HG03280 (cell line): Measurements from ENCODE around the gene DSP.

Source experiments
- ATAC-seq: cut with Tn5 transposase; IDR thresholded peaks from one replicate; pipeline ENCODE4 v1.9.1; 2021; ENCODE audit warnings: mild to moderate bottlenecking, moderate library complexity; ENCODE audit not compliant: unreplicated experiment

DSP gene

DNA sequence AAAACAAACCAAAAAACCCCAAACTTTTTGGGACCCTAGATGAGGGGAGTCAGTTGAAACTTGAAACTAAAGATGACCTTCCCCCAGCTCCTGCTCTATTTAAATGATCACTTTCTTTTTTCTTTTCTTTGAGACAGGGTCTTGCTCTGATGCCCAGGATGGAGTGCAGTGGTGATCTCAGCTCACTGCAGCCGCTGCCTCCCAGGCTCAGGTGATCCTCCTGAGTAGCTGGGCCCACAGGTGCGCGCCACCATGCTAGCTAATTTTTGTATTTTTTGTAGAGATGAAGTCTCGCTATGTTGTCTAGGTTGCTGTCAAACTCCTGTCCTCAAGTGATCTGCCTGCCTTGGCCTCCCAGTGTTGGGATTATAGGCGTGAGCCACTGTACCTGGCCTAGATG, 7.3 kb upstream of the DSP start:
- no peak for ATAC-seq

DNA sequence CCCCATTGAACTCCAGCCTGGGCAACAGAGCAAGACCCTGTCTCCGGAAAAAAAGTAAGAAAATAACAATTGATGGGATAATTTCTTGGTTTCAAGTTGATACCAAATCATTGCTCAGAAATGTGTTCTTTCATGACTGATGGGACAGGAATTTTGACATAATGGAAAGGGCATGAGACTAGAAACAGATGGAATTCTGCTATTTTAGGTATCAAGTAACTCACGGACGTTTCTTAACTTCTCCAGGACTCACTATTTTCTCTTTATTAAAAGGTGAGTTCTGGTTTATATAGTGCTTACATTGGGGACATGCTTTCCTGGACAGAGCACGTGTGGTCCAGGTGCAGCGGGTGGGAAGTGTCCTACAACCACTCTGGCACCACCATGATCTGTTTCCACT, 6.0 kb upstream of the DSP start:
- ATAC-seq, result no peak

DNA sequence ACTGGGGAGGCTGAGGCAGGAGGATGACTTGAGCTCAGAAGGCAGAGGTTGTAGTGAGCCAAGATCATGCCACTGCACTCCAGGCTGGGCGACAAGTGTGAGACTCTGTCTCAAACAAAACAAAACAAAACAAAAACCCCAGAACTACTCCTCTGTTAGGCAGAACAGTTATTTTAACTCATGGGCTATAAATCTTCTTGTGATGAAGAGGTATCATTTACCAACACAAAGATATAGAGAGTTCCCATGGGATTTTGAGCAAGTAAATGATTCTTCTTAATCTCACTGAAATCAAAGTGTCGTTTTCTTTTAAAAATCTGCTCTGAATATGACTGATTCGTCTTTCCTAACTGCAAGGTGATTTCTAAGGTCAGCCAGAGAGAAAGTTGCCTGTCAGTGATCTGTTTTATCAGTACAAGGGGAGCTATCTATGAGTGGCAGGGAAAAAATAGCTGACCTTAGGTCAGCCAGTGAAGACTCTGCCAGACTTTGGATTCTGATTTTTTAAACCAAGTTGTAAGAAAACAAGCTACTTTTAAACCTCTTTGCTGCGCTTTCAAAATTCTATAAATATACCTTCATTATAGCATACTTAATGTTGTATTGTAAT, 3.8 kb upstream of the DSP start:
- ATAC-seq, result no peak

- no peak for ATAC-seq
Observed at GRCh38 chr6:7538484-7538883, 3.0 kb upstream of the DSP start.

DNA sequence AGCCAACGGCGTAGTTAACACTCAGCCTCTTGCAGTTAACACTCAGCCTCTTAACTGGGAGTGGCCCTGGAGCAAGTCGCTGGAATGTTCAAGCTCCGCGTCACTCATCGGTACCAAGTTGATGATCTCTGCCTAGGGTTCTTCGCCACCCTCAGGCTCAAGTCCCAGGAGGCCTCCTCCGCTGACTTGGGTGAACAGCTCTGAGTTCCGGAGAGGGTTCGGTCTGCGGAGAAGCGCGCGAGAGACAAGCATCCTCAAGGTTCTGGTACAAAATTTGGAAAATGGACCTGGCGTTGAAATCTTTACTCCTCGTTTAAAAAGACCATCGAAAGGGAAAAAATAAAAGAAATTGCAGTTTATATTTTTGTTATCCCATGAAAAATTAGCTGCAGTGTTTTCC, 876 bp upstream of the DSP start:
- no peak for ATAC-seq

- no peak for ATAC-seq
Observed at GRCh38 chr6:7542065-7542873, 798 bp downstream of the DSP start.

DNA sequence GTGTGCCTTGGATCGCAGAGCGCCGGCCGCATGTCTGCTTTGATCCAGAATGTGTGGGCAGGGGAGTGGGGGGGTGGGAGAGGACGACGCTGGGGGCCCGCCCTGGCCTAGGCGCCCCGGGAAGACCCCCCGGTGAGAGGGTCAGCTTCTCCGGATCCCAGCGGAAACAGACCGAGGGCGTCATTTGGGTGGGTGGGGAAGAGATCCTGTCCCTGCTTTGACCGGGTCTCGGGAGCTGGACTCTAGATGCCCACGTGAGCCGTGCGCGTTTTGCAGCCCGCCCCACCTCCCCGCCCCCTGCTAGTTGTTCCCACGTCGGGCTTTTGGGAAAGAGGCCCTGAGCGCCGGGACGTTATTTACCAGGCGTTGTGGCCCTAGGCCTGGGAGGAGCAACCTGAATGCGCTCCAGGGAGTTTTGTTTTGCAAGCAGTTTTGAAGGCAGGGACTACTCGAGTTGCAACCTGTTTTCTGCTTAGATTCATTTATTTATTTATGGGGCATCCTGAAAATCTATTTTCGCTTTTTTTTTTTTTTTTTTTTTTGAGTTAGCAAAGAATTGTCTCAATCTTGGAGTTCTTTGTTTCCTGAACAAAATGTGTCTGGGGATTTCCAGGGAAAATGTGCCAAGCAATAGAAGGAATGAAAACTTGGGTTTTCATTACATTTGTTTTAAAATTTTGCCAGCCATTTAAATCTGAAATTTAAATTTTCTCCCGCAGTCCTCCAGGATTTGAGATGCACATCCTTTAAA, 1.6 kb downstream of the DSP start:
- no peak for ATAC-seq

GRCh38 chr6:7543789-7544424, 2.4 kb downstream of the DSP start:
- no peak for ATAC-seq

- ATAC-seq, result no peak
Observed at GRCh38 chr6:7544597-7544996, 3.1 kb downstream of the DSP start.

GRCh38 chr6:7545316-7546019, 4.0 kb downstream of the DSP start:
- ATAC-seq, result no peak

DNA sequence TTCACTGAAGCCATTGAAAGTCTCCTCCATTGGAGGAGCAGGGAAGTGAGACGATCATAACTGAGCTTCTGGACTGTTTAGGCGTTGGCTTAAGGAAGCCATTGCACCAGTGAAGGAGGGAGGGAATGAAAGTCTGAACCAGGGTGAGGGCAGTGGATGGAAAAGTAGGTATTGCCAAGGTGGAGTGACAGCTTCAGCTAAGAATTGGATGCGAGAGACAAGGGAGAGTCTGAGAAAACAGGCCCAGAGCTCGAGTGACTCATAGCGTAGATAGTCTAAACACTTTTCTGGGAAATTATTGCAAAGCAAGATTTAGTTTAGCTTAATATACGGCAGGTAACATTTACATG, 4.5 kb downstream of the DSP start:
- no peak for ATAC-seq

DNA sequence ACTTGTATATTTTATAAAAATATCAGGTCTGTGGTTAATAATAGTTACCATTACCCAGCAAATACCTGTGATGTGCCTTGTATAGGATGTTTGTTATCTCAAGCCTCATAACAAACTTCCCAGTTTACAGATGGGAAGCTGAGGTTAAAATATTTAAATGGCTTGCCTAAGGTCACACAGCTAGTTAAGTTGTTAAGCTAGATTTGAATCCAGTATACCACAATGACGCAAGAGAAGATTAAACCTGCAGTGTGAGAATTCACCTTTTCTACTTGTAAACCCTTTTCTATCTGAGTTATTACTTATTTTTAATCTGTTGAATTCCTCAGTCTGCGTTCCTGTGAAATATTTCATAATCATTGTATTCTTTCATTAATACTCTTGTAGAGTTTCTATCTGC, 4.9 kb downstream of the DSP start:
- no peak for ATAC-seq

- ATAC-seq, result no peak
Observed at GRCh38 chr6:7546896-7547295, 5.4 kb downstream of the DSP start.

- ATAC-seq, result no peak
Observed at GRCh38 chr6:7547315-7547714, 5.8 kb downstream of the DSP start.

DNA sequence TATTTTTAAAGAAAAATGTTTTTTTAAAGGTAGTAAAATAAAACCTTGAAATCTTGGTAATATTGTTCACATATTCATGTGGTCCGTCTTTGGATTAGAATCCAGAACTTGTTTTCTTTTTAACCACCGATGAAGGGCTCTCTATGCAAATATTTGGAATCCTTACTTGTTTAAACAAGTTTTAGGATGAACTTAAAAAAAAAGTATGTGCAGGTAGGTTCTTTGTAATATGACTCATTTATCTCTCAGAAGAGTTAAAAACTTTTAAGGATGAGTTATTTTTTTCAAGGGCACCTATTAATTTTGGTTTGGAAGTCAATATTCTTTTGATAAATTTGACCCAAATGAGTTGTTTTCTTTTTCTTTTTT, 8.9 kb downstream of the DSP start:
- ATAC-seq, result no peak

DNA sequence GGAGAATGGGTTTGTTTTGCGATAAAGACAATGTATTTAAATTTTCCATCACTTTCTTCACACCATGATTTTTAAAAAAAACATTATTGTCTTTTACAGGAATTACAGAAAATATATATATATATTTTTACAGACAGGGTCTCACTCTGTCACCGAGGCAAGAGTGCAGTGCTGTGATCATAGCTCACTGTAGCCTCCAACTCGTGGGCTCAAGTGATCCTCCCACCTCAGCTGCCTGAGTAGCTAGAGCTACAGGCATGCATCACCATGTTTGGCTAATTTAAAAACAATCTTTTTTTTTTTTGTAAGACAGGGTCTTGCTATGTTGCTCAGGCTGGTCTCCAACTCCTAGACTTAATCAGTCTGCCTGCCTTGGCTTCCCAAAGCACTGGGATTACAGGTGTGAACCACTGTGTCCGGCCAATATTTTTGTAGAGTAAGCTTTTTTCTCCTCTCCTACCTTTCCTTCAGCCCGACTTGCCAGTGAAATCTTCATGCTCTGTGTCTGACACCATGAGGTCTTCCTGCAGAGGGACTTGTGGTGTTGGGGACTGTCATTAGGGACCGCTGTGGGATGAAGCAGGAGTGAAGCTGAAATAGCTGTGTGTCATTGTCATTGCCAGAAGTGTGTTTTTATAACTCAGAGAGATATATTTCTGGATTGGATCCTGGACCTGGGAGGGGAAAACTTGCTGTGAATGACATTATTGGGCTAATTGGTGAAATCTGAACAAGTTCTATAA, 13.2 kb downstream of the DSP start:
- ATAC-seq, result no peak

DNA sequence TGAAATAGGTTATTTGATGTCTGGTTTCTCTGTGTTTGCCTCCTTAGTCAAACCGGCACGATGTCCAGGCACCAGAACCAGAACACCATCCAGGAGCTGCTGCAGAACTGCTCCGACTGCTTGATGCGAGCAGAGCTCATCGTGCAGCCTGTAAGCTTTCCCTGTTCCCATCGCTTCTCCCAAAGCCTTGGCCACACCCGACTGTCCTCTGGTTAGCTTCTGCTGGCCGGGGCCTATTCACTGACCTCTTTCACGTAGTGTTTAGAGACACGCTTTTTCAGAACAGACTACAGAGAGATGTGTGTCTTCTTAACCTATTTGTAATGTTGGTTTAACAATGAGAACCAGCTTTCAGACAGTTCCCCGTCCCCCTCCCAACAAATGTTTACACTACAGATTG, 14.2 kb downstream of the DSP start:
- no peak for ATAC-seq

GRCh38 chr6:7556394-7557106, 15.1 kb downstream of the DSP start:
- no peak for ATAC-seq

DNA sequence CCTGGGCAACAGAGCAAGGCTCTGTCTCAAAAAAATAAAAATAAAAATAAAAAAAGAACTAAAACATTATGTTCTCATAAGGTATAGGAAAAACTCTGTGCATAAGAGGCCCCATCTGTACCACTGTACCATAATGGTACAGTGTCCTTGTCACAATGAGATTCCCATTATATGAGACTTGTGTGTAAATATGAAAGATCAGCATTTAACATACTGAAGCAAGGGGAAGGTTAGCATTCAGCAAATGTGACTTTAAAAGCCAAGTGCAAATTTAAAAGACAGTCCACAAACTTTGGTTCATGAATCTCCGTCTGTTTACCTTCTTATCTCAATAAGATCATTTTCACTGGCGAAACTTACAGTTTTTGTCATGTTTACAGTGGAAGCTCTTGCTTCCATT, 16.2 kb downstream of the DSP start:
- no peak for ATAC-seq

DNA sequence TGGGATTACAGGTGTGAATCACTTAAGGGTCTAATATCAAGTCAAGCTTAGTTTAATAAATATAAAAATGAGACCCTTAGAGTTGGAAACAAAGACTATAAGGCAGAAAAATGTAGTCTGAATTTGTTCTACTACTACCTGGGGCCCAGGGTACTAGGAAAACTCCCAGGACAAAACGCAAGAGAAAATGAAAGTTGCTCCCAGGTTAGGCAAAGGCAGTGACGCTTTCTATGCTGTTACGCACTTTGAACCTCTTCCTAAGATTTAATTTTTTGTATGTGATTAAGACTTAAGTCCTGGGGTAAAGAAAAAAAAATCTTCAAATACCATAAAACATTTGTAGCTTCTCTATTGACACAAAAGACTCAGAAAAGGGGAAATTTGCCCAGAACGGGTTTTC, 17.3 kb downstream of the DSP start:
- ATAC-seq, result no peak
